Esophagus muscularis mucosa (tissue), 4 donors: ENCODE results near the gene GSG1L. TPM values are rescaled to one million over a fixed set of nuclear protein-coding genes. Genes with fewer than 3 reads are reported as not detected.

ENCODE experiments used
- DNase-seq: peaks from one replicate; pipeline ENCODE4 v3.0.0-alpha.2; 2017; ENCODE audit errors: extremely low spot score
- H3K27ac ChIP-seq, 4 donors: fragments of 200-600 bp; sonication (generic); replicated peaks in 1 of 4; 1 replicate in 3 of 4; 2 replicates in 1 of 4; pipeline ENCODE4 v1.5.1; 2016 to 2019; ENCODE audit warnings: mild to moderate bottlenecking in 1 of 4
- H3K27me3 ChIP-seq, 4 donors: fragments of 200-600 bp; sonication (generic); one replicate each; pipeline versions ENCODE4 v1.5.1 to v1.6.0; 2016 to 2019
- H3K36me3 ChIP-seq, 4 donors: fragments of 200-600 bp; sonication (generic); one replicate each; pipeline ENCODE4 v1.5.1; 2016 to 2019
- H3K4me1 ChIP-seq, 4 donors: fragments of 200-600 bp; sonication (generic); one replicate each; pipeline ENCODE4 v1.5.1; 2016 to 2019
- H3K4me3 ChIP-seq, 4 donors: fragments of 200-600 bp; sonication (generic); 1 replicate in 2 of 4; 2 replicates in 2 of 4; pipeline ENCODE4 v1.5.1; 2016 to 2019; ENCODE audit warnings: mild to moderate bottlenecking in 4 of 4, moderate library complexity in 1 of 4
- H3K9me3 ChIP-seq, 4 donors: fragments of 200-600 bp; sonication (generic); 1 replicate in 3 of 4; 2 replicates in 1 of 4; pipeline ENCODE4 v1.5.1; 2016 to 2019
- EP300 ChIP-seq: sonication (generic); formaldehyde crosslinking; IDR thresholded peaks from one replicate; pipeline ENCODE4 v1.6.1; 2017; ENCODE audit warnings: antibody characterized with exemption
- POLR2A ChIP-seq: fragments of 450-650 bp; IDR thresholded peaks from one replicate; pipeline ENCODE4 v1.6.1; 2017; ENCODE audit warnings: antibody characterized with exemption, moderate library complexity, mild to moderate bottlenecking, low read depth
- POLR2AphosphoS5 ChIP-seq, 2 donors: sonication (generic); formaldehyde crosslinking; IDR thresholded peaks; one replicate each; pipeline ENCODE4 v1.6.1; 2017; ENCODE audit warnings: antibody characterized with exemption in 2 of 2
- WGBS: methylation state at CpG from one replicate; pipeline ENCODE4 v1.1.5; 2018; 5-methylcytosine and 5-hydroxymethylcytosine counted together
- intact Hi-C: fragments of 100-400 bp; cut with DNase I; formaldehyde crosslinking; loops from one replicate; pipeline ENCODE4 v1.15.1; 2023
- total RNA-seq, 4 donors: library from RNA; depleted of rRNA; stranded (reverse); fragments of >200 nt; gene quantifications; one replicate each; pipeline versions ENCODE4 v1.1.0 to v1.2.1, GENCODE V29; 2016
- TF ChIP-seq, protein P1 (sequence below), 3 experiments: fragments of 200-600 bp in 2 of 3; fragments of 450-650 bp in 1 of 3; sonication (generic) in 2 of 3; IDR thresholded peaks; one replicate each; pipeline ENCODE4 v1.5.1; 2017 to 2019; ENCODE audit warnings: antibody characterized with exemption in 3 of 3, mild to moderate bottlenecking in 2 of 3, moderate library complexity in 1 of 3

The GSG1L gene
- total RNA-seq, 4 donors from 2014 or later = 0.19 to 0.83 TPM; not detected in 2

DNA sequence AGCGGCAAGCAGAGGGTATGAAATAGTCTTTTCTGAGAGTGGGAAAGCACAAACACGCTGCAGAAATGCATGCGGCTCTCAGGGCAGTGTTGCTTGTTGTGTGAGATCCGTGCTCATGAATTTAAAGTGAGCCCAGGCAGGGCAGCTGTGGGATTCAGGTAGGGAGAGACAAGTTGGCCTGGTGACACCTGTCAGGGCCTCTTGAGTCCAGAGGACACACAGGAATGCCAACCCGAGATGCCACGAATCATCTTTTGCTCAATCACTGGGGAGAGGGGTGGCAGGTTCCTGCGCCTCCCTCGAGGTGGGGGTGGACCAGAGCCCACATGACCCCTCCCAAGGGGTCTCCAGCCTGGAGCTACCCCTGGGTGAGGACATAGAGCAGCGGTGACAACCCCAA, 211.9 kb downstream of the GSG1L start:
- WGBS = 74% methylated on average over 9 of the region's 9 CpGs
- H3K4me3 ChIP-seq = no peak overlapping the region
- peaks cover 0 to 4% (median 0%) of the 10 kb centered on the region in 4 donors for H3K9me3 ChIP-seq
- intact Hi-C loops = no loop called here
- peaks cover 0 to 10% (median 0%) of the 10 kb centered on the region in 4 donors for H3K4me1 ChIP-seq
- TF ChIP-seq POLR2A (no peak), EP300 (no peak), POLR2AphosphoS5 (IDR thresholded peaks at IDR 0.05) (no peak)
- TF ChIP-seq, protein P1, sequence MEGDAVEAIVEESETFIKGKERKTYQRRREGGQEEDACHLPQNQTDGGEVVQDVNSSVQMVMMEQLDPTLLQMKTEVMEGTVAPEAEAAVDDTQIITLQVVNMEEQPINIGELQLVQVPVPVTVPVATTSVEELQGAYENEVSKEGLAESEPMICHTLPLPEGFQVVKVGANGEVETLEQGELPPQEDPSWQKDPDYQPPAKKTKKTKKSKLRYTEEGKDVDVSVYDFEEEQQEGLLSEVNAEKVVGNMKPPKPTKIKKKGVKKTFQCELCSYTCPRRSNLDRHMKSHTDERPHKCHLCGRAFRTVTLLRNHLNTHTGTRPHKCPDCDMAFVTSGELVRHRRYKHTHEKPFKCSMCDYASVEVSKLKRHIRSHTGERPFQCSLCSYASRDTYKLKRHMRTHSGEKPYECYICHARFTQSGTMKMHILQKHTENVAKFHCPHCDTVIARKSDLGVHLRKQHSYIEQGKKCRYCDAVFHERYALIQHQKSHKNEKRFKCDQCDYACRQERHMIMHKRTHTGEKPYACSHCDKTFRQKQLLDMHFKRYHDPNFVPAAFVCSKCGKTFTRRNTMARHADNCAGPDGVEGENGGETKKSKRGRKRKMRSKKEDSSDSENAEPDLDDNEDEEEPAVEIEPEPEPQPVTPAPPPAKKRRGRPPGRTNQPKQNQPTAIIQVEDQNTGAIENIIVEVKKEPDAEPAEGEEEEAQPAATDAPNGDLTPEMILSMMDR (IDR thresholded peaks at IDR 0.05) = no peak
- no peak for DNase-seq
- H3K27me3 ChIP-seq = peaks cover 0 to 53% (median 0%) of the 10 kb centered on the region in 4 donors
- H3K36me3 ChIP-seq = no peaks in the 10 kb centered on the region
- no peak overlapping the region for H3K27ac ChIP-seq

DNA sequence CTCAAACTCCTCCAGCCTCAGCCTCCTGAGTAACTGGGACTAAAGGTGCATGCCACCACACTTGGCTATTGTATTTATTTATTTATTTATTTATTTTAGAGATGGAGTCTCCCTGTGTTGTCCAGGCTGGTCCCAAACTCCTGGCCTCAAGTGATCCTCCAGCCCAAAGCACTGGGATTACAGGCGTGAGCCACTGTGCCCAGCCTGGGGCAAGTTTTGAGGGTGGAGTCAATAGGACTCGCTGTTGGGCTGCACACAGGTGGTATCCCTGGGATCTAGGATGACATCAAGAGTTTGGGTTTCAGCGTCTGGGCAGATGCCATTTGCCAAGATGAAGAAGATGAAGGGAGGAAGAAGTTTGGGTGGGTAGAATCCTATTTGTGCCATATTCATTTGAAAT, 213.9 kb downstream of the GSG1L start:
- Histone ChIP-seq H3K9me3 (peaks cover 0 to 14% (median 2%) of the 10 kb centered on the region in 4 donors), H3K27ac (no peak overlapping the region), H3K36me3 (no peaks in the 10 kb centered on the region), H3K4me1 (peaks cover 0 to 10% (median 0%) of the 10 kb centered on the region in 4 donors), H3K27me3 (peaks cover 0 to 58% (median 0%) of the 10 kb centered on the region in 4 donors), H3K4me3 (no peak overlapping the region)
- WGBS = 94% methylated on average over 3 of the region's 3 CpGs
- intact Hi-C loops = no loop called here
- no peak for DNase-seq
- TF ChIP-seq POLR2A (no peak), POLR2AphosphoS5 (IDR thresholded peaks at IDR 0.05) (no peak), EP300 (no peak)
- TF ChIP-seq, protein P1 (IDR thresholded peaks at IDR 0.05) = no peak

DNA sequence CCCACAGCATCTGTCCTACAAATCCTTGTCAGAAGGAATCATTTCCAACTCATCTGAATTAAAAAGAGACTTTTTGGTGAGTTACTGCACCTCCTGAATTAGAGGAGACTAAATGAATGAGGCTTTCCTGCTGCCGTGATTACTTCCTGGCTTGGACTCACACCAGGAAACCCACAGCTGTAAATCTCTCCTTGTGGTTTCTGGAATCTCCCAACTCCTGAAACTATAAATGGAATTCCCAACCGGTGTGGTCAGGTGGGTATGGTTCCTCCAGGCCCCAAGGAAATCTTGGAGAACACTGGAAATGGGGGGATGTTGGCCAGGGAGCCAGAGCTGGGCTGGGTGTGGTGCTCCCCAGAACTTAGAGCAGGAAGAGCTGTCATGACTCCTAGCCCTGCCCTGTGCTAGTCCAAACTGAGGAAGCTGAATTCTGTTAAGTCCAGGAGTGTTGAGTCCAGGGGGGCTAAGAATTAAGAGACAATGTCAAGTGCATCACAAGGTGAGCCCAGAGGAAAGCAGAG, 216.4 kb downstream of the GSG1L start:
- Histone ChIP-seq H3K9me3 (peaks cover 0 to 14% (median 2%) of the 10 kb centered on the region in 4 donors), H3K4me3 (no peak overlapping the region), H3K27me3 (peaks cover 0 to 51% (median 0%) of the 10 kb centered on the region in 4 donors), H3K27ac (no peak overlapping the region), H3K36me3 (no peaks in the 10 kb centered on the region), H3K4me1 (no peaks in the 10 kb centered on the region)
- 25% methylated on average over 2 of the region's 2 CpGs for WGBS
- DNase-seq = no peak
- intact Hi-C loops = no loop called here
- no peak for TF ChIP-seq POLR2A
- TF ChIP-seq EP300 = no peak
- TF ChIP-seq, protein P1 (IDR thresholded peaks at IDR 0.05) = no peak
- TF ChIP-seq POLR2AphosphoS5 (IDR thresholded peaks at IDR 0.05) = no peak

DNA sequence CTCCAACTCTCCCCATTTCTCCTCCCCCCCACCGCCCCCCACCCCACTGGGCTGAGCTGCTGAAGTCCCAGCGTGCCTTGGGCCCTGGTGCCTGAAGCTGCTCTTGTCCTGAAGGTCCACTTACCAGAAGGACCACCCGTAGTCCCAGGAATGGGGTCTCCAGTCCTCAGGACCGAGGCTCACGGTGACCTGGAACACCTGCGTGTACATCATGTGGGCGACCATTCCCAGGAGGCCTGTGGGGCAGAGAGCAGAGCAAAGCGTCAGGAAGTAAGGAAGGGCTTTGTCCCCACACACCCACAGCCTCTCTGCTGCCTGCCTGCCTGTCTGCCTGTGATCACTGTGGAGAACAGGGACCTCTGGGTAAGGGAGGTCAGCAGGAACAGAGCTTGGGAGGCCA, 218.7 kb downstream of the GSG1L start:
- Histone ChIP-seq H3K27ac (no peak overlapping the region), H3K4me1 (no peaks in the 10 kb centered on the region), H3K27me3 (peaks cover 0 to 51% (median 0%) of the 10 kb centered on the region in 4 donors), H3K9me3 (peaks cover 0 to 14% (median 2%) of the 10 kb centered on the region in 4 donors), H3K4me3 (no peak overlapping the region), H3K36me3 (no peaks in the 10 kb centered on the region)
- WGBS = 52% methylated on average over 5 of the region's 8 CpGs
- TF ChIP-seq, protein P1 (IDR thresholded peaks at IDR 0.05) = no peak
- no peak for TF ChIP-seq POLR2AphosphoS5 (IDR thresholded peaks at IDR 0.05)
- no peak for DNase-seq
- intact Hi-C loops = no loop called here

DNA sequence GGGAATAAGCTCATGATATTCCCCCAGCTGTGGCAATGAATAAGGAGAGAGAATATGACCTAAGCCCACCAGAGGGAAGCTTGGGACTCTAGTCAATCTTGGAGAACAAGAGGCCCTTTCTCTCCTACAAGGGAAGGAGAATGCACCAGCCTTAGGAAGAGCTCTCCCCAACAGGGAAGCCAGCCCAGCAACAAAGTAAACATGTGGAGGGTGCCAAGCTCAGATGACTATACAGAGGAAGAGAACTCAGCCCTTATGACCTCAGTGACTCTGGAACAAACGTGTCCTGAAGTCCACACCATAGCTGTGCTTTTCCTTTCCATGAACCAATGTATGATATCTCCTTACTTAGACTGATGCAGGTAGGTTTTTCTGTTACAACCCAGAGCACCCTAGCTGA, 219.7 kb downstream of the GSG1L start:
- peaks cover 0 to 14% (median 2%) of the 10 kb centered on the region in 4 donors for H3K9me3 ChIP-seq
- H3K4me1 ChIP-seq = no peaks in the 10 kb centered on the region
- TF ChIP-seq EP300 (no peak), POLR2AphosphoS5 (IDR thresholded peaks at IDR 0.05) (no peak), POLR2A (no peak)
- TF ChIP-seq, protein P1 (IDR thresholded peaks at IDR 0.05) = no peak
- no peaks in the 10 kb centered on the region for H3K36me3 ChIP-seq
- H3K27ac ChIP-seq = no peak overlapping the region
- H3K4me3 ChIP-seq = no peak overlapping the region
- intact Hi-C loops = no loop called here
- peaks cover 0 to 45% (median 0%) of the 10 kb centered on the region in 4 donors for H3K27me3 ChIP-seq
- WGBS = 20% methylated on average over 1 of the region's 1 CpG
- no peak for DNase-seq
